Activated effector memory CD4-positive, alpha-beta T cell treated with anti-CD3 and anti-CD28 coated beads, Interleukin-2, amount 50 U/mL, for 16 hours (primary cell): ENCODE measurements around the gene CADPS2.
"Not testable (repeated sequence)": the region's sequence is repeated elsewhere in the genome, so short reads cannot be mapped to it uniquely, and the experiment has no call there.

Experiments used
- DNase-seq: peaks from one replicate; pipeline ENCODE4 v3.0.0-alpha.2; 2020

CADPS2 gene

DNA sequence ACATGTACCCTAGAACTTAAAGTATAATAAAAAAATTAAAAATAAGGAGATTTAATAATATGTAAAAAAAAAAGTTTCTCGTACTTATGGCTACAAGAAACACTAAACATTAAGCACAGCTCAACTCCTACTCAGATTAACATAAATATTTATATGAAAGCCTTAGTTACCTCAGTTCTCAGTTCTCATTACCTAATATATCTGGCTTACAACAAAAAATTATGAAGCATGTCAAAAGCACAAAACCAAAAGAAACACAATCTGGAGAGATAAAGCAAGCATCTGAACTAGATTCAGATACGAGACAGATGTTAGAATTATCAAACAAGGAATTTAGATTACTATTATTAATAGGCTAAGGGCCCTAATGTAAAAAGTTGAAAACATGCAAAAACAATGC is 227.4 kb downstream of the CADPS2 start:
- DNase-seq, result no peak

DNA sequence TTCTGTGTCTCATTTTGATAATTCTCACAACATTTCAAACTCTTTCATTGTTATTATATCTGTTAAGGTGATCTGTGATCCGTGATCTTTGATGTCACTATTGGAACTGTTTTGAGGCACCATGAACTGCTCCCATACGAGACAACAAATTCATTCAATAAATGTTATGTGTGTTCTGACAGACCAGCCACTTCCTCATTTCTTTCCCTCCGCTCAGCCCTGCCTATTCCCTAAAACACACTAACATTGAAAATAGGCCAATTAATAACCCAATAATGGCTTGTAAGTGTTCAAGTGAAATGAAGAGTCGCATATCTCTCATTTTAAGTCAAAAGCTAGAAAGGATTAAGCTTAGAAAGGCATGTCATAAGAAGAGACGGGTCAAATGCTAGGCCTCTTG is 232.6 kb downstream of the CADPS2 start:
- DNase-seq, result no peak

DNA sequence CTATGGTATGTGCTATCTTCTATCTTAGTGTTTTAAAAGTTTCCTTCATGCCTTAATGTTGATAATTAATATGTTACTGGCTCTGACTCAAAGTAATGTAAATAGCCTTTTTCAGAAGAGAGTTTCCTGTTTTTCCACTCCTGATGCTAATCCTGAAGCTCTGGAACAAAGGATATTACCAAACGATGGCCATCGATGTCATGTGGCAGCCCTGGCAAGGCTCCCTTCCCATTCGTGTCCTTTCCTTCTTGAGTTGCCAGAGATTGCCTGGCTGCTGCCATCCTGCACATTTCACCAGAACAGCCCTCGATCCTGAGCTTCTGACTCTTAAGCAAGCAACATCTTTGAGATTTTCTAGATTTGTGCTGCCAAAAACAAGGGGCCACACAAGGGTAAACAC is 233.4 kb downstream of the CADPS2 start:
- DNase-seq, result no peak

DNA sequence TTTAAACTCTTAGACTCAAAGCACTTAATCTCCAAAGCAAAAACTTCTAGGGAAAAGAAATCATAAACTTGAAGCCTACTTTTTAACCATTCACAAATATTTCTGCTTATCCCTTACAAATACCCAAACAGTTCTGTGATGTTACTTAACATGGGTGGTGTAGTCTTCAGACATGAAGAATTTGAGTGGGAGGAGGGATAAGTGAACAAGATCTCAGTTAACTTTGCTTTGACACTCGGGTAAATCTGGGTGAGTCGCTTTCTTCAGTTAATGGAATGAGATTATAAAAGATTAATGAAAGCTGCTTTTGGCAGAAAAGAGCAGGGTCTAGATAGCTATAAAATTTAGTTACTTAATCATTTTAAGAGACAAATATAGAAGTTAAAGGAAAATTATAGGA is 234.8 kb downstream of the CADPS2 start:
- no peak for DNase-seq

DNA sequence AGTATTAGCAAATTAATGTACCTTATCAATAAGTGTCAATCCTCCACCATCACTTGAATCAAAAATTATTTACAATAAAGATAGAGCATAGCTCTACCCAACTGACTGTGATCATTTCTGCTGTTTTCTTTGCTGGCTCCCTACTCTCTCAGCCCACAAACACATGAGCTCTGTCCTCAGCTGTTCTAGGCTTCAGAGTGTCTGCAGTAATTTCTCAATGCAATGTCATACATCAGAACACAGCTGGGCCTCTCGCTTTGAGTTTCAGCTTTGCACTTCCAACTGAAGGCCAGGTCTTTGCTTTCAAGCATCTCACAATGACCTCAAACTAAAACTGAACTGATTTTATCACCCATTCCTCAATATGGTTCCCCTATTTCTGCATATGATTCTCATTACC is 243.0 kb downstream of the CADPS2 start:
- no peak for DNase-seq

DNA sequence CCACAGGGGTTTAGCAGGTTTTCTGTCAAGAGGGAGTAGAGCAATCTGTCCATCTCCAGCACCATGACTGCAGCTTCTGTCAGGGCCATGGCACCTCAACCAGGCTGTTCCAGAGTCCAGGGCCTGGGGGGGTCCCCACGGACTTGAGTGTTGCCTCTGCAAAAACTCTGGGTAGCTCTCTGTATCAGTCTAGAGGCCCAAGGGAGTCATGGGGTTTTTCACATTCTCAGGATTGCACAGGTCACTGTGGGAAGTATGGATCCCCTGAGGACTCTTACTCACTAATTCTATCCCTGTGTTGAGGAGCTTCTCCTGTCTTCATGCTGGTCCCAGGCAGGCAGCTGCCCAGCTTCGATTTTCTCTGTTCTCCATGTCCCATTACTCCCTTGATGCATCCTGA is 247.8 kb downstream of the CADPS2 start:
- DNase-seq, result no peak

DNA sequence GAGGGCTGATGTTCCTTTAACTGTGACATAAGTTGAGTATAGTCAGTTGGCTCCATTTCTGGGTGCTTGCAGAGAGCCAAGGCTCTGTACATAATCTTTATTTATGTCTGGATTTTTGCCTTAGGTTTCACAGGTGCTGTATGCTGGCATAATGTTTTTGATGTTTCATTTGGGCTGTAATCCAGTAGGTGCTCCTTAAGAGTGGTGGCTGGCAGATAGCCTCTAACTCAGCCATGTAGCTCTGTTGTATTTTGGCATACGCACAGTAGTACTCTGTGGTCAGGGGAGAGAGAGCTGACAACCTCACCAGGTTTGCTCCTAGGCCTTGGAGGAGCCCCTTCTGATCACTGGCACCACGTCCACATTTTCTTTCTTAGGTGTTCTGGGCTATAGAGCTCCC is 248.5 kb downstream of the CADPS2 start:
- DNase-seq, result no peak

DNA sequence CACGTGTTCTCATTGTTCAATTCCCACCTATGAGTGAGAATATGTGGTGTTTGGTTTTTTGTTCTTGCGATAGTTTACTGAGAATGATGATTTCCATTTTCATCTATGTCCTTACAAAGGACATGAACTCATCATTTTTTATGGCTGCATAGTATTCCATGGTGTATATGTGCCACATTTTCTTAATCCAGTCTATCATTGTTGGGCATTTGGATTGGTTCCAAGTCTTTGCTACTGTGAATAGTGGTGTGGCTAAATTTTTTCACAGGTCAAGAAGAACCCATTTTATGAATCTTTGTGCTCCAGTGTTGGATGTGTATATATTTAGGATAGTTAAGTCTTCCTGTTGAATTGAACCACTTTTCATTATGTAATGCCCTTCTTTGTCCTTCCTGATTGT is 250.8 kb downstream of the CADPS2 start:
- DNase-seq, result not testable (repeated sequence)

DNA sequence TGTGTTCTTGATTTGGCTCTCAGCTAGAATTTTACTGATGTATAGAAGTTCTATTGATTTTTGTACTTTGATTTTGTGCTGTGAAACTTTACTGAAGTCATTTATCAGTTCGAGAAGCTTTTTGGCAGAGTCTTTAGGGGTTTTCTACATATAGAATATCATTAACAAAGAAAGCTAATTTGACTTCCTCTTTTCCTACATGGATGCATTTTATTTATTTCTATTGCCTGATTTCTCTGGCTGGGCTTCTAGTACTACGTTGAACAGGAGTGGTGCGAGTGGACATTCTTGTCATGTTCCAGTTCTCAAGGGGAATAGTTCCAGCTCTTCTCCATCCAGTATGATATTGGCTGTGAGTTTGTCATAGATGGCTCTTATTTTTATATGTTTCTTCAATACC is 252.8 kb downstream of the CADPS2 start:
- DNase-seq, result no peak

DNA sequence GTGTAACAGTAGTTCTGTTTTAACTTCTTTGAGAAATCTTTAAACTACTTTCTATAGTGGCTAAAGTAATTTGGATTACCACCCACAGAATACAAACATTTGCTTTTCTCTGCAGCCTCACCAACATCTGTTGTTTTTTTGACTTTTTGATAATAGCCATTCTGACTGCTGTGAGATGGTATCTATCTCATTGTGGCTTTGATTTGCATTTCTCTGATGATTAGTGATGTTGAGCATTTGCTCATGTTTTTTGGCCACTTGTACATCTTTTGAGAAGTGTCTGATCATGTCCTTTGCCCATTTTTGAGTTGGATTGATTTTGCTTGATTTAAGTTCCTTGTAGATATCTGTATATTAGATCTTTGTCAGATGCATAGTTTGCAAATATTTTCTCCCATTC is 254.0 kb downstream of the CADPS2 start:
- DNase-seq, result no peak

DNA sequence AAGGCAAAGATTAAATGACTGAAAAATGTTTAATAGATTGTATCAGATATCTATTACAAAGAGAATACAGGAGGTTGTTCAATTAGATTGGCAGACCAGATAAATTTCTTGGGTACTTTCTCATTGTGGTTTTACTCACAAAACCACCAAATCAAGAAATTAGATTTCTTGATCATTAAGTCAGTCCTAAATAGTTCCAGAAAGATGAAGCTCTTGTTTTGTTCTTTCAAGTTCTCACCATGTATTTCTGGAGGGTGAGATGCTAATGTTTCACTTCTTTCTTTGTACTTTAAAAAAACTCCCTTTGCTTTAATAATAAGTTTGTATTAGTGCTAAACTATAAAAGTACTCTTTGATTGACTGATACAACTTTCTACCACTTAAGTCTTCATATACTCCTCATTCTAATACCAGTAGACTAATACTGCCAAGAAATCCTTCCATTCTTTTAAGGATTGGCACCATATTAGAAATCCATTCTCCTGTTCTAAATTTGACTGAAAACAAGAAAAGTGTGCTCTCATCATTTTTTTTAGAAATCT is 256.8 kb downstream of the CADPS2 start:
- no peak for DNase-seq

DNA sequence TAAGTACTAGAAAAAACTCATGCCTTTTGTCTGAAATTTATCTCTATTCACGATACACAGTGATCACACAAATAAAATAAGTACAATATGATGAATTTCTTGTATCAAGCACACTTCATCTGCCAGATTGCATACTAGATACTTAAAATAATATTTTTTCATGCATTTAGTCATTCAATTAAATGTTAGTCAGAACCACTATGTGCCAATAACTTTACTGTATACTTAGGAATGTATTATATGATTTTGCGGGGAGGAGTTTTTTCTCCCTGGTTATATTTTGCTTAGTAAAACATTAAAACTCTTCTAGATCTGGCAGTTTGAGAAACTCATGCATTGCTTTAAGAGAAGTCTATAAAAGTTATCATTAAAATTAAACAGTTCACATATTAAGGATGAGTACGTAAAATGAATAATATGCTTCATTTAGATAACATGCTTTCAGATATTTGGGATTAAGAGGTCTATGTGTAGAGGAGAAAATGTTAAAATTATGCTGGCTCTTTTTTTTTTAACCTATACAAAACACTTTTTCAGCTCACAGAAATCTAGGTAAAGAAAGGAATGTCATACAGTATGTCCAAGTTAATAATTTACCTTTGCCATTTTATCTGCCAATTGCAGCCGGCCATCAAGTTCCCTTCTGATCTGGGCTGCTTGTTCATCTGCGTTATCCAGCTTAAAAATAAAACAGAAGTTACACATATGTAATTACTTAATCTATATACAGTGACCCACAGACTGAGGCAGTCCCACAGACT is 257.4 kb downstream of the CADPS2 start:
- no peak for DNase-seq

DNA sequence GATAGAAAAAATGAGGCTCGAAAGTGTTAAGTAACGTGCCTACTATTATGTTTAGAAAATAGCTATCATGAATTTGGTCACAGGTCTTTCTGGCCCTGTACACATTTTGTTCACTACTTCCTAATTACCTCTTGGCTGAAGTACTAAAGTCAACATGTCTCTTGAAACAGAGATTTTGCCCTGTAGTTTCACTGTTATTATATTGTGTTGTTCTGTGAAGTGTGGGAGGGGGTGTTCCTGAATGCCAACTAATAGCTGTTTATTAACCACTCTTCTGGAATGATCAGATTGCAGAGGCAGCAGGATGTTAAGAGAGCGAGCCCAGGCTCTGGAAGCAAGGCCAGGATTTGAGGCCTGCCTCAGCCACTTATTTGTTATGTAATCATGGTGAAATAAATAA is 259.5 kb downstream of the CADPS2 start:
- DNase-seq, result no peak

DNA sequence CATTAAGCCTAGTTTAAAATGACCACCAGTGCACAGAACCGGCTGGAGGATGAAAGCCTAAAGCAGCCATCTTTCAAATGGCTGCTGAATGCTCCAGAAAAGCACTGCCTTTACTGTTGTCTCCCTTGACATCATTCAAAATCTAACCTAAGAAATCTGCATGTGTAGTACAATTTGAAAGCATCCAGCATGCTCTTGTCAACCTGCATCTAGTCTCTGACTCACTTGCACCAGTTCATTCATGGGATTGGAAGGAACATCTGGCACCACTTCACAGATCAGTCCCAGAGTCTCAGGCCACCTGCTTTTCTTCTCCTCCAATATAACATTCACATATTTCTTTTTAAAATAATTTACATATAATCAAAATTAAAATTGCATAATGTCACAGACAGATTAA is 263.6 kb downstream of the CADPS2 start:
- DNase-seq, result no peak

DNA sequence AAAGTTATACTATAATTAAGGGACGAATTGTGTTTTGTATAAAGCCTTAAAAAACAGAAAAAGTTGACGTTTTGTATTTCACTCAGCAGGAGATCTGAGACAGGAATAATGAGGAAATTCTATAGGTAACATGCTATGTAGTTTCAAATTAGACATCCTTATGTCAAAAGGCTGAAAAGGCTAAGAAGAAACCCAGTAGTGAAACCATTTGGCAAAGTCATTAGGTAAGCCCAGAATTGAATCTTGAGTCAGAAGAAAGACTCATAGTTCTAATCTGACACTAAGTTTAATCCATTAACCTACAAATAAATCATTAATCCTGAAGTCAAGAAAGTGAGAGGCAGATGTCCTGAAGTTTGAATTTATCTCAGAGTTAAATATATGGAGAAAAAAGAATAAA is 266.6 kb downstream of the CADPS2 start:
- DNase-seq, result no peak

DNA sequence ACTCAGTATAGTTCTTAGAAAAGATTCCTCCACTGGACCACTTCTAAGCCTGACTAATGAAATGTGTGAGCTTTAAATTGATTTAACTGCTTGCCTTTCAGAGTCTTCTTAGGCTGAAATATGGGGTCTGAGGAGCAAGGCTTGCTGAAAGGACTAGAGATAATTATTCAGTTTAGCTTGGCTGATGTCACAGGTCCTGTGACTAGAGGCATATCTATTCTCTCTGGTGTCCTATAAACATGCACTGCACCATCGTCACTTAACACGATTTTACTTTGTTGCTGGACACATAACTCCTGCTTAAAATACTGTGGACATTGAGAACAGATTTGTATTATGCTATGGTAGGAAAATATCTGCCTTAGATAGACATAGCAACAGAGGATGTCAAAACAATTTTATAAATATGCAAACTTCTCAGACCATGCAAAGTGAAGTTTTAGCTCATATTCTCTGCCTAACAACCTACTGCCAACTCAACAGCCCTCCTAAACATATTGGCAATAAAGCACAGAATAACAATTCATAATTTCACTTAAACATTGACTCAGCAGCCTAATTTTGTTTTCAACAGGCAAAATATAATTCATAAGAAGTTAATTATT is 267.6 kb downstream of the CADPS2 start:
- DNase-seq, result no peak

DNA sequence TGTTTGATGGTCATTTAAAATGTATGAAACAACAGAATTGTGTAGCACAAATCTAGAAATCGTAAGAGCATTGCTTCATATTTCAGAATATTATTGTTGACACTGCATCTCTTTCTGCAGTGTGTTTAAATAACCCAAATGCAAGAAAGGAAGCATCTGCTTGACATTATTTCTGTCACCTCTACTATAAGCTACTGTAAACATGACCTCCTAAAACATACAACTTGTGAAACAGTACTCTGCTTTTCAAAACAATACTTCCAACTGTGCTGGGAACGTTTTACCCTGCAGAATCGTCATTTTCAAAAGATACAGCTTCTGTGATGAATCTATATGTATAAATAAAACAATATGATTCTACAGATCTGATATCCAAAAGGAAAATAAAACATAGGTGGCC is 269.3 kb downstream of the CADPS2 start:
- DNase-seq, result no peak

DNA sequence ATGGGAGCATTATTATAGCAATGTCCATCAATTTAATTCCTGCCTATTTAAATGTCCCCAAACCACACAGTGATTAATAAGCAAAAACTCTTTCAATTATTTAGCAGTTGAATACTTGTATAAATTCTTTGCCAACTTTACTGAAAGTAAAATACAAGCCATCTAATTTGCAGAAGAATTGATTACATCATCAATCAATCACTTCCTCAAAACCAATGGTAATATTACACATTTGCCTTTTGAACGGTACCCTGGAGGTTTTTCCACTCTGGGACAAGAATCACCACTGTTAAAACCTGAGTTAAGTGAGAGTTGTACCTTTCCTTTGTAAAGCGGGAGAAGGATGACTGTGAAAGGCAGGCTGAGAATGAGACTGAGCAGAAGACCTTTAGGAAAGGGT is 280.3 kb downstream of the CADPS2 start:
- DNase-seq, result no peak

DNA sequence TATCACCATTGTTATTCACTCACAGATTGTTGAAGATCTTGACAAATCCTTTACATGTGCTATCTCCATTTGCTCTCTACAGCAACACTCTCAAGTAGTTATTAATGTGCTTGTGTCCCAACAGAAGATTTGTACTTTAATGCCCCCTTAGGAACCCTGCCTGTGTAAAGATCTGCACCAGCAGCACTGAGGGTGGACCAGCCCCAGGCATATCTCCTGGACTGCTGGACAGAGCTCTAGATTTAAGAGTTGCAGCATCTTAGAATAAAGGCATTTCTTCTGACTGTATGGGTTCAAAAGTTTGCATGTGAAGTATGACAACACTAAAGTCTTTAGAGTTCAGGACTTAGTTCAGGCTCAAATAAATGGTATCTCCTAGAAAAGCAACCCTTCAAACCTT is 282.0 kb downstream of the CADPS2 start:
- no peak for DNase-seq

DNA sequence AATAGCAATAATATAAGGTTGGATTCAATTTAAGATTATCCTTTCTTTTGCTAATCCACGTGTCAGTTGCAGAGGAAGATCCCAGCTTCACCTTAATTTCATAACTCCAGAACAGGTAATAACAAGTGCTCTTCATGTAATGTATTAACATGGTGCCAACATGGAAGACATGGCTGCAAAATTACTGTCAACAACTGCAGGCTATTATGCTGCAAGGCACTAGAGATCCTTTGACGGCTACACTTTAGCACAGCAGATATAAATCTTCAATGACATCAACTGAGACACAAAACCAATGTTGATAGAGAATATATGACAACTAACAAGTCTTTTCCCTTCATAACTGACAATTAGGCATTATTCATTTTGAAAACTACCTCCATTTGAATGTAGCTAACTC is 283.5 kb downstream of the CADPS2 start:
- no peak for DNase-seq

DNA sequence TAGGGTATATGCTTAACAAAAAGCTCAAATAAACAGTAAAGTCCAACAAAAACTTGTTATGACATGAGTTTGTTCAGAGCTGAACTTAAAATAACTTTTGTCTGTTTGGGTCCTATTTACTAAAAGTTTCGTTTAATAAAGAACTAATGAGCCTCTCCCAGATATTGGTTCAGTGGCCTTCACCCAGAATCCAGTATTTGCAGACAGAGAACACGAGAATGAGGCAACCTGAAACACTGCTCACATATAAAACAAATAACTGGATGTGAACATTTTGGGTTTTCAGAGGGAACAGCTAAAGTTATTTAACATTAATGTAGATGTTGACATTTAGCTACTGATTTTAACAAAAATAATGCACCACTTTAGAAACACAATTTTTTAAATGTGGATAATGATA is 285.6 kb downstream of the CADPS2 start:
- DNase-seq, result no peak

DNA sequence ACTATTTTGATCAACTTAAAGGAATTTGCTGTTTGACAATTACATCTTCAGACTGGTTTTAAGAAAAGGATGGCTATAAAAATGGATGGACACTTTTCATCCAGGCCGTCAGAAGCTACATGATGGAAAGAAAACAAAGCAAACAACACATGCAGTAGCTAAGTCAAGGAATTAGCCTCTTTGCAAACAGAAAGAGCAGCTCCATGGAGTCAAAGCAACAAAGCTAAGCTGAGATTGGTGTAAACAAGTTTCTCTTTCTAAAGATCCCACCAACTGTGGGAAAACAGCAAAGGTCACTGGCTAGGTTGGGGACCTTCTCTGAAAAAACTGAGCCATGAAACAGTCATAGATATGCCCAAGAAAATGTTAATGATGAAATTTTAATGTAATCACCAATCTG is 286.2 kb downstream of the CADPS2 start:
- DNase-seq, result no peak

DNA sequence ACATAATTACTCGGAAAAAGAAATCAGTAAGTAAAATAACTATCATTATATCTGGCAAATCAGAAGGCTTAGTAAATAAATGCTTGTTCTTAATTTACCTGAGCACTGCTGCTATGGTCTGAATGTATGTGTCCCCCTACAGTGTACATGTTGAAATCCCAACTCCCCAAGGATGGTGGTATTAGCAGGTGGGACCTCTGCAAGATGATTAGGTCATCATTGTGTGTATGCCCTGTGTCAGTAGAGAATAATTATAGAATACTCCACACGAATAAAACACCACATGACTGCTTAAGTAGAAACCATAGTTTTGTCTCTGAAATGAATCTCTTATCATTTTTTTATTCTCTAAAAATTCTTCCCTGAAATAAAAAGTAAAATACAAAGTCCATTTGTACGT is 289.0 kb downstream of the CADPS2 start:
- no peak for DNase-seq

DNA sequence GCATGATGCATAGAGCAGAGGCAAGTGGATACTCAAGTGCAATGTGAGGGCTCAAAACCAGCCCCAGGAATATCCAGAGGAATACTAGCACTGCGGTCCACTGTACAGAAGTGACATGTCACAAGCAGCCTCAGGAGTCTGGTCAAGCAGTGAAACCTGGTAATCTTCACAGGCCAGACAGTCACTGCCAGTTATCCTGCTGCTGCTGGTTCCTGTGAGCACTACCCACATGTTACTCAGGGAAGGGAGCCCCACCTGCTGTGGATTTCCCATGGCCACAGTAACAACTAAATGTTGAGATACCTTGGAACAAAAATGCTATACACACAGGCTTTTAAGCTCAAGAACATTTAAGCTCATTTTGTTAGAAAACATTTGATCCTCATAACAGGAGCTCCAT is 290.4 kb downstream of the CADPS2 start:
- DNase-seq, result no peak

DNA sequence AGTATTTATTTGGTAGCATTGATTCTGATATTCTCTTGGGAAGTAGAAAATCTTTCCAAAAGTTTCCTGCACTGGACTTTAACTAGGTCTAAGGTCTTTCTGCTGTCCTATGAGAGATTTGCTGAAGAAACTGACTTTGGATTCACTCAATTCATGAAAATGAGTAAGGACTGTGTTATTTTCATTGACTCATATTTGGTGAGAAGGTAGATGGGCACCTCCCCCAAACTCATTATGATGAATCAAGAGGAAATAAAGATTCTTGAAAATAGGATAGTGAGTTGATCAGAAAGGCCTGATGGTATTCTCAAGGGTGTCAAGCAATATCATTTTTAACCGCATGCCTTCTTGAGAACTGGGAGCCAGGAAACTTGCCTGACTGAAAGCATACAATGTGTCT is 297.6 kb downstream of the CADPS2 start:
- DNase-seq, result no peak
